GM18517 (cell line): ENCODE data around the gene NAALADL1.

Experiments
- ATAC-seq: cut with Tn5 transposase; IDR thresholded peaks from one replicate; pipeline ENCODE4 v1.9.1; 2021; ENCODE audit warnings: mild to moderate bottlenecking, moderate library complexity; ENCODE audit not compliant: unreplicated experiment

The NAALADL1 gene

GRCh38 chr11:65058419-65059054, at the start of gene NAALADL1:
Gene NAALADL1 (minus strand): TSS chr11:65058553. CDS start chr11:65058521, 32 bp downstream.
- no peak for ATAC-seq

GRCh38 chr11:65107751-65108468, 49.6 kb upstream of the NAALADL1 start:
- ATAC-seq: no peak

- no peak for ATAC-seq
Observed at GRCh38 chr11:65107078-65107477, 48.7 kb upstream of the NAALADL1 start.

- ATAC-seq: no peak
Observed at GRCh38 chr11:65104628-65105027, 46.3 kb upstream of the NAALADL1 start.

- no peak for ATAC-seq
Observed at GRCh38 chr11:65103476-65103875, 45.1 kb upstream of the NAALADL1 start.

GRCh38 chr11:65102142-65103095, 44.1 kb upstream of the NAALADL1 start:
- ATAC-seq: no peak

GRCh38 chr11:65100674-65101350, 42.5 kb upstream of the NAALADL1 start:
- ATAC-seq: no peak

GRCh38 chr11:65096926-65097325, 38.6 kb upstream of the NAALADL1 start:
- no peak for ATAC-seq

GRCh38 chr11:65095974-65096806, 37.8 kb upstream of the NAALADL1 start, which contains the start of gene VPS51:
Gene VPS51 (plus strand): TSS chr11:65096214. CDS start chr11:65096251, 37 bp downstream.
- peak; percentile 65 for ATAC-seq

- no peak for ATAC-seq
Observed at GRCh38 chr11:65095427-65095826, 37.1 kb upstream of the NAALADL1 start.

- ATAC-seq: no peak
Observed at GRCh38 chr11:65090628-65091027, 32.3 kb upstream of the NAALADL1 start.

GRCh38 chr11:65089621-65090020, 31.3 kb upstream of the NAALADL1 start:
- no peak for ATAC-seq

- no peak for ATAC-seq
Observed at GRCh38 chr11:65087827-65088226, 29.5 kb upstream of the NAALADL1 start.

- ATAC-seq: no peak
Observed at GRCh38 chr11:65087216-65087615, 28.9 kb upstream of the NAALADL1 start.

- no peak for ATAC-seq
Observed at GRCh38 chr11:65086809-65087208, 28.5 kb upstream of the NAALADL1 start.

- no peak for ATAC-seq
Observed at GRCh38 chr11:65085446-65085845, 27.1 kb upstream of the NAALADL1 start.

- ATAC-seq: peak; percentile 20
Observed at GRCh38 chr11:65084598-65085375, 26.4 kb upstream of the NAALADL1 start.

GRCh38 chr11:65083834-65084597, 25.7 kb upstream of the NAALADL1 start, which contains the start of the genes CDCA5 and ZFPL1:
Gene CDCA5 (minus strand): TSS chr11:65084040. CDS start chr11:65083978, 62 bp downstream.
Gene ZFPL1 (plus strand): TSS chr11:65084222. CDS start chr11:65084699, 477 bp downstream.
- ATAC-seq: peak; percentile 72
